Islet of Langerhans (tissue), 1 donor: ENCODE measurements around the gene GMEB1.
"Not testable (repeated sequence)": the region's sequence is repeated elsewhere in the genome, so short reads cannot be mapped to it uniquely, and the experiment has no call there.

ENCODE experiments used
- FAIRE-seq: peaks from one replicate; lab custom pipeline; 2011; peaks lifted over from hg19 to GRCh38; lab: Jason Lieb, UNC

The GMEB1 gene, protein sequence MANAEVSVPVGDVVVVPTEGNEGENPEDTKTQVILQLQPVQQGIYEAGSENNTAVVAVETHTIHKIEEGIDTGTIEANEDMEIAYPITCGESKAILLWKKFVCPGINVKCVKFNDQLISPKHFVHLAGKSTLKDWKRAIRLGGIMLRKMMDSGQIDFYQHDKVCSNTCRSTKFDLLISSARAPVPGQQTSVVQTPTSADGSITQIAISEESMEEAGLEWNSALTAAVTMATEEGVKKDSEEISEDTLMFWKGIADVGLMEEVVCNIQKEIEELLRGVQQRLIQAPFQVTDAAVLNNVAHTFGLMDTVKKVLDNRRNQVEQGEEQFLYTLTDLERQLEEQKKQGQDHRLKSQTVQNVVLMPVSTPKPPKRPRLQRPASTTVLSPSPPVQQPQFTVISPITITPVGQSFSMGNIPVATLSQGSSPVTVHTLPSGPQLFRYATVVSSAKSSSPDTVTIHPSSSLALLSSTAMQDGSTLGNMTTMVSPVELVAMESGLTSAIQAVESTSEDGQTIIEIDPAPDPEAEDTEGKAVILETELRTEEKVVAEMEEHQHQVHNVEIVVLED

DNA sequence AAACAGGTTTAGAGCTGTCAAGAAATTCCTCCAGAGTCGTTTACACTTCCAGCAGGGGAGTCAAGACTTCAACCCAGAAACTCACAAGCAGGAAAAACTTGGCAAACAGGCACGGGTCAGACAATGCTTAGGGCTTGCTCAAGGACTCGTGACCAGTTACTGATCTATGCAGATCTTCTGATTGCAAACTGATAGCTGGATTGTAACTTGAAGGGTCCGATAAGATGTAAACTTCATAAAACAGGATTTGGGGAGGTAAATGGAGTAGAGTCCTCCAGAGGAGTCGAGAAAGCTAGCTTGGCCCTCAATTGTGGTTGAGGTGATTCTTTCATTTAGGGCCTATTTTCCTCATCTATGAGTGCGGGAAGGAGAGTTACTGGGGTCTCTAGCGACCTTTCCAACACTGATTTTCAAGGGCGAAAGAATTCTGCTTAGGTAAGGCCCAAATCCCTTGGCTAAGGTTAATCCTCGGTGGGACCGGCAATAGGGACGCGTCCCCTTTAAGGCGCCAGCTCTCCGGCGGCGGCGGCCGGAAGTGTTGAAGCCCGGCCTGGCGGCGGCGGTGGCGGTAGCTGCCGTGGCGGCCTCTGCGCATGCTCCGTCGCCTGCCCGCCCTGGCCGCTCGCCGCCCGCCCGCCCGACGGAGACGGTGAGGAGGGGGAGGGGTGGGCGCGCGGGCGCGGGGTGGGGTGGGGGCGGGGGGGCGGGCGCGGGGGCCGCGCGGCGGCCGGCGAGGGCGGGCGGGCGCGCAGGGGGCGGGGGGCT, at the start of gene GMEB1:
GMEB1 (plus strand) TSS at position 594 of the 765 bp plus-strand sequence. CDS start 14,829 bp downstream, outside the sequence.
- no peak for FAIRE-seq

GRCh38 chr1:28631713-28632112, 36.9 kb upstream of the GMEB1 start:
- no peak for FAIRE-seq

DNA sequence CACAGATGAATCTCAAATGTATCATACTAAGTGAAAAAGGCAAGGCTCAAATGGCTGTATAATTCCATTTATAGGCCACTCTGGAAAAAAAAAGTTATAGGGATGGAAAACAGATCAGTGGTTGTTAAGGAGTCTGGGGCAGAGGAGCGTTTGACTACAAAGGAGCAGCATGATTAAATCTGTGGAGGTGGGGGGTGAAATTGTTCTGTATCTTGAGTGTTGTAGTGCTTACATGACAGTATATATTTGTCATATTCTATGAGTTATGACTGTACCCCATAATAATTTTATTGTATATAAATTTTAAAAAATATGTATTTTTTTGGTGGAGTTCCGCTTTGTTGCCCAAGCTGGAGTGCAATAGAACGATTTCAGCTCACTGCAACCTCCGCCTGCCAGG, 36.0 kb upstream of the GMEB1 start:
- no peak for FAIRE-seq

- no peak for FAIRE-seq
Observed at GRCh38 chr1:28640766-28641165, 27.8 kb upstream of the GMEB1 start.

DNA sequence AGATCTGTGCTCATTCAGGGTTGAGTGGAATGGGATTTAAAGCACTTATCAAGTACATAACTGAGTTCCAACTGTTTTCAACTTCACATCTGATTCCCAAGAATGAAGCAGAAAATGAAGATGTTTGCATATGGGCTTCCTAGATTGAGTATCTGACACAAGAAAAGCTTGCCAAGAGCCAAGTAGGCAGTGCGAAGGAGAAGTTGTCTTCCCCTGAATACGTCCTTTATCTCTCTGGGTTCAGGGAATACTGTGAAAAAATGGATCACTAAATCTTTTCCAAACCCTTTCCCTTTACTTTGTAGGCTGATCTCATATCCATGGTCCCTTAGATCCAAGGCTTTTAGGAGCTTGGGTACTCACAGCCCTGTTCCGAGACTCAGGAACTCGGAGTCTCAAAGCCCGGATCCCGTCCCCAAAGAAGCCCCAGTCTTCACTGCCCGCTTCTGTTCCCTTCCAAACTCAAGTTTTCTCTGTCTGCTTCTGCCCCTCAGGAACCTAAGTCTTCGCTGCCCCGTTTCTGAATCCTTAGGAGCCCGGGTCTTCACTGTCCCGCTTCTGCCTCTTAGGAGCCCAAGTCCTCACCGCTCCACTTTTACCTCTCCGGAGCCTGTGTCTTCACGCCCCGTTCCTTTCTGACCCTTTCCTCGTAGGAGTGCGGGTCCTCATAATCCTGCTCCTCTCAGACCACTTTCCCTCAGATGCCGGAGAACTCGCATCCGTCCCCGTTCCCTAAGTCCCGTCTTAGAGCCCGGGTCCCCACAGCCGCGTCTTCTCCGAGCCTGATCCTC, 26.3 kb upstream of the GMEB1 start:
- no peak for FAIRE-seq

- no peak for FAIRE-seq
Observed at GRCh38 chr1:28642847-28643635, 25.5 kb upstream of the GMEB1 start, which contains the start of gene TAF12. TAF12 (minus strand) TSS chr1:28643067; CDS start chr1:28622081, 20,986 bp downstream.

- FAIRE-seq = no peak
Observed at GRCh38 chr1:28644494-28644893, 24.1 kb upstream of the GMEB1 start.

DNA sequence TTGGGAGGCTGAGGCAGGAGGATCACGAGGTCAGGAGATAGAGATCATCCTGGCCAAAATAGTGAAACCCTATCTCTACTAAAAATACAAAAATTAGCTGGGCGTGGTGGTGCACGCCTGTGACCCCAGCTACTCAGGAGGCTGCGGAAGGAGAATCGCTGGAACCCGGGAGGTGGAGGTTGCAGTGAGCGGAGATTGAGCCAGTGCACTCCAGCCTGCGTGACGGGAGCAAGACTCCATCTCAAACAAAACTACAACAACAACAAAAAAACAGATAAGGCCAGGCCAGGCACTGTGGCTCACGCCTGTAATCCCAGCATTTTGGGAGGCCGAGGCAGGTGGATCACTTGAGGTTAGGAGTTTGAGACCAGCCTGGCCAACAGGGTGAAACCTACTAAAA, 23.2 kb upstream of the GMEB1 start:
- not testable (repeated sequence) for FAIRE-seq

DNA sequence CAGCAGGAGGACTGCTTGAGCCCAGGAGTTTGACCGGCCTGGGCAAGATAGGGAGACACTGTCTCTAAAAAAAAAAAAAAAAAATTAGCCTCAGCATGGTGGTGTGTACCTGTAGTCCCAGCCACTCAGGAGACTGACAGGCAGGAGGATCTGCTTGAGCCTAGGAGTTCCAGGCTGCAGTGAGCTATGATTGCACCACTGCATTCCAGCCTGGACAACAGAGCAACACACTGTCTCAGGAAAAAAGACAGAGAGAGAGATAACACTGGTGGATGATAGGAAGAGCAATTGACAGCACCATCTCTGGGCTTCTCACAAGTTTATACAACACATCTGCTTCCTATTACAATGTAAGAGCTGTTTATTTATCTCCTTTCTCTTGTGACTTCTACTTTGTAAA, 22.5 kb upstream of the GMEB1 start:
- FAIRE-seq = no peak

GRCh38 chr1:28648008-28648473, 20.5 kb upstream of the GMEB1 start:
- FAIRE-seq = peak; percentile 80

GRCh38 chr1:28648474-28649198, 19.9 kb upstream of the GMEB1 start, which contains the start of gene RNU11:
RNU11 (plus strand) TSS chr1:28648600.
- no peak for FAIRE-seq

DNA sequence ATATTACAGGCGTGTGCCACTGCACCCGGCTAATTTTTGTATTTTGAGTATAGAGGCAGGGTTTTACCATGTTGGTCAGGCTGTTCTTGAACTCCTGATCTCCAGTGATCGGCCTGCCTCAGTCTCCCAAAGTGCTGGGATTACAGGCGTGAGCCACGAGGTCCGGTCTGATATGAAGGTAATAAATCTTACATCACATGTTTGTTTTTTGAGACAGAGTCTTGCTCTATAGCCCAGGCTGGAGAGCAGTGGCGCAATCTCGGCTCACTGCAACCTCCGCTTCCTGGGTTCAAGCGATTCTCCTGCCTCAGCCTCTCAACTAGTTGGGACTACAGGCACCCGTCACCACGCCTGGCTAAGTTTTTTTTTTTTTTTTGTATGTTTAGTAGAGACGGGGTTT, 15.5 kb upstream of the GMEB1 start:
- not testable (repeated sequence) for FAIRE-seq

GRCh38 chr1:28653870-28654269, 14.7 kb upstream of the GMEB1 start:
- FAIRE-seq = not testable (repeated sequence)

DNA sequence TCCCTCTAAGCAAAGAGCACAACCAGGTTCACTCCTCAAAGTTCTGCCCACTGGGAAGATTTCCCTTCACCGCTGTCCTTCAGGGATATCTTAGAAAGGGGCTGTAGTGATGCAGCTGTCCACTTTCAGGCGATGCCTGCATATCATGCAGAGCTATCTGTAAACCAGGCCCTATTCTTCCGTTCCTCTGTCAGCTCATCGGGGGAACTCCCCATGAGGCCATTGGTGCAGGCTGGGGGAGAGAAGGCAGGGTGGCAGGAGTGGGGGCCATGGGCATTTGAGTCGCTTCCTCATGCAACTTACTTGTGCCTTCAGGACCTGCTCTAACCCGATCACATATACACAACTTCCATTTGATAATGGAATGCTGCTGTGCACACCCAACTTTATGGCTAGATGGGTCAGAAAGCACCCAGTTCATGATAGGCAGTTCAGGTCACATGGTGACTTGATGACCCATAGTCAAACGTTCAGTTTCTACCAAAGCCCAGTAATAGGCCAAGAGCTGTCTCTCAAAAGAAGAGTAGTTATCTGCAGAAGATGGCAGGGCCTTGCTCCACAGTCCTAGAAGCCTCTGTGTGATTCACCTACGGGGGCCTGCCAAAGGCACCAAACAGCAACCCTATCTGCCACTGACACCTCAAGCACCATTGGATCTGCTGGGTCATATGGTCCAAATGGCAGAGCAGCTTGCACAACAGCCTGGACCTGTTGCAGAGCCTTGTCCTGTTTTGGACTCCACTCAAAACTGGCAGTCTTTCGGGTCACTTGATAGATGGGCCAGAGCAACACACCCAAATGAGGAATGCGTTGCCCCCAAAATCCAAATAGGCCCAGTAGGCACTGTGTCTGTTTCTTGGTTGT, 12.9 kb upstream of the GMEB1 start:
- not testable (repeated sequence) for FAIRE-seq

DNA sequence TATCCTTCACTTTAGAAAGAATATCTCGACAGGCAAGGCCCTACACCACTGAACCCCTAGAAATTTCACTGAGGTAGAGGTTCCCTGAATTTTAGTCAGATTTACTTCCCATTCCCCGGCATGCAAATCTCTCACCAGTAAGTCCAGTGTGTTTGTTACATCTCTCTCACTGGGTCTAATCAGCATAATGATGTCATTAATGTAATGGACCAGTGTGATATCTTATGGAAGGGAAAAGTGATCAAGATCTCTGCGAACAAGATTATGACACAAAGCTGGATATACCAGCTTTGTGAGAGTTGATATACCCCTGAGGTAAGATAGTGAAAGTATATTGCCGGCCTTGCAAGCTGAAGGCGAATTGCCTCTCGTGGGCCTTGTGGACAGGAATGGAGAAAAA, 12.2 kb upstream of the GMEB1 start:
- no peak for FAIRE-seq

DNA sequence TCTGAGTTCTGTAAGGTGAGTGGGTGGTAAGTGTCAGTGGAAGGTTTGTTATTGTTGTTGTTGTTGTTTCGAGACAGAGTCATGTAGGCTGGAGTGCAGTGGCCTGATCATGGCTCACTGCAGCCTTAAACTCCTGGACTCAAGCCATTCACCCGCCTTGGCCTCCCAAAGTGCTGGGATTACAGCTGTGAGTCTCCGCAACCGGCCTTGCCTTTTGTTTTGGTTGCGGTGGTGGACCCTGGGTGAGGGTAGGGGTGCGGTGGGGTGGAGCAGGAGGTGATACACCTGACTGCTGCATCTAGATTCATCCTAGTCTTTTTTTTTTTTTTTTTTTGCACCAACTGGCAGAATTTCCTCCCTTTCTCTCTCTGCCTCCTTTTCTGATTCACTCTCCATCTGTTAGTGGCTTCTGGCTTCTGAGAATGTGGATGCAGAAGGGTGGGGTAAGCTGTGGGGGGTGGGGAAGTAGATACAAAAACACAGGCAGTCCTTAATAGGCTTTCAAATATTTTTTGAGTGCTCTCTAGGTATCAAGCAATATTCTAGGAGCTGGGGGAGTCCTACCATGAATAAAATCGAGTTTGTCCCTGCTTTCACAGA, 4.6 kb upstream of the GMEB1 start:
- no peak for FAIRE-seq

DNA sequence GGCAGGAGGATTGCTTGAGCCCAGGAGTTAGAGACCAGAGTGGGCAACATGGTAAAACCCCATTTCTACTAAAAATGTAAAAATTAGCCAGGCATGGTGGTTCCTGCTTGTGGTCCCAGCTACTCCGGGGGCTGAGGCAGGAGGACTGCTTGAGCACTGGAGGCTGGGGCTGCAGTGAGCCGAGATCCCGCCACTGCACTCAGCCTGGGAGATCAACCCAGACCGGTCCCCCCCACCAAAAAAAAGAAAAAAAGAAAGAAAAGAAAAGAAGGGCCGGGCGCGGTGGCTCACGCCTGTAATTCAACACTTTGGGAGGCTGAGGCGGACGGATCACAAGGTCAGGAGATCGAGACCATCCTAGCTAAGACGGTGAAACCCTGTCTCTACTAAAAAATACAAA, 1.8 kb upstream of the GMEB1 start:
- FAIRE-seq = no peak

GRCh38 chr1:28668956-28669723, 556 bp downstream of the GMEB1 start:
- no peak for FAIRE-seq
